Neuronal stem cell (in vitro differentiated cells): ENCODE data around the gene ELK4.

ENCODE experiments used
- DNase-seq: peaks from one replicate; pipeline ENCODE4 v3.0.0-alpha.2; 2013; ENCODE audit warnings: low spot score
- H2AFZ ChIP-seq: one replicate; pipeline ENCODE4 v1.6.1; 2013; ENCODE audit warnings: mild to moderate bottlenecking, low read length, inconsistent platforms
- H2AK5ac ChIP-seq: 2 replicates; pipeline ENCODE4 v1.6.1; 2013; ENCODE audit warnings: low read depth, mild to moderate bottlenecking, inconsistent platforms, low read length, moderate library complexity, mixed read lengths
- H2BK120ac ChIP-seq: 2 replicates; pipeline ENCODE4 v1.6.1; 2013; ENCODE audit warnings: low read depth, mild to moderate bottlenecking, inconsistent platforms, low read length, moderate library complexity, mixed read lengths
- H2BK12ac ChIP-seq: one replicate; pipeline ENCODE4 v1.6.1; 2013; ENCODE audit warnings: low read length, inconsistent platforms
- H2BK15ac ChIP-seq: 2 replicates; pipeline ENCODE4 v1.6.1; 2013; ENCODE audit warnings: mild to moderate bottlenecking, low read length, inconsistent platforms, mixed read lengths
- H2BK5ac ChIP-seq: one replicate; pipeline ENCODE4 v1.6.1; 2013; ENCODE audit warnings: inconsistent platforms, mild to moderate bottlenecking, low read length, moderate library complexity
- H3K14ac ChIP-seq: one replicate; pipeline ENCODE4 v1.6.1; 2013; ENCODE audit warnings: low read length, inconsistent platforms
- H3K18ac ChIP-seq: 2 replicates; pipeline ENCODE4 v1.6.1; 2013; ENCODE audit warnings: low read length, inconsistent platforms
- H3K23ac ChIP-seq: 2 replicates; pipeline ENCODE4 v1.6.1; 2013; ENCODE audit warnings: low read depth, mild to moderate bottlenecking, mixed read lengths, low read length, inconsistent platforms; ENCODE audit not compliant: poor library complexity
- H3K27ac ChIP-seq: replicated peaks from 3 replicates; pipeline ENCODE4 v1.5.1; 2013; ENCODE audit warnings: low read length, inconsistent platforms
- H3K27me3 ChIP-seq, 3 experiments: 2 replicates each; pipeline ENCODE4 v1.6.1; 2013; ENCODE audit warnings: low read length in 3 of 3, mild to moderate bottlenecking in 2 of 3, inconsistent platforms in 1 of 3, low read depth in 1 of 3, mixed read lengths in 1 of 3, moderate library complexity in 1 of 3; ENCODE audit not compliant: control insufficient read depth in 3 of 3, insufficient read depth in 3 of 3
- H3K36me3 ChIP-seq, 2 donors: replicated peaks in 1 of 2; 2 replicates each; pipeline ENCODE4 v1.6.1; 2013; ENCODE audit warnings: low read length in 2 of 2; ENCODE audit not compliant: control insufficient read depth in 2 of 2, insufficient read depth in 2 of 2
- H3K4ac ChIP-seq: 2 replicates; pipeline ENCODE4 v1.6.1; 2013; ENCODE audit warnings: inconsistent platforms, mild to moderate bottlenecking, low read length, moderate library complexity
- H3K4me1 ChIP-seq, 2 donors: 1 replicate in 1 of 2; 2 replicates in 1 of 2; pipeline ENCODE4 v1.6.1; 2013; ENCODE audit warnings: low read length in 2 of 2, low read depth in 1 of 2; ENCODE audit not compliant: control insufficient read depth in 2 of 2, insufficient read depth in 1 of 2
- H3K4me2 ChIP-seq: one replicate; pipeline ENCODE4 v1.6.1; 2013; ENCODE audit warnings: mild to moderate bottlenecking, low read length, inconsistent platforms; ENCODE audit not compliant: insufficient read depth, poor library complexity, severe bottlenecking
- H3K4me3 ChIP-seq, 2 donors: 2 replicates each; pipeline ENCODE4 v1.5.1; 2013; ENCODE audit warnings: low read length in 2 of 2, mild to moderate bottlenecking in 2 of 2, inconsistent platforms in 1 of 2, moderate library complexity in 1 of 2
- H3K79me1 ChIP-seq: one replicate; pipeline ENCODE4 v1.6.1; 2013; ENCODE audit warnings: low read depth, mild to moderate bottlenecking, inconsistent platforms, low read length, moderate library complexity
- H3K9ac ChIP-seq: one replicate; pipeline ENCODE4 v1.6.1; 2013; ENCODE audit warnings: mild to moderate bottlenecking, low read depth, low read length, inconsistent platforms; ENCODE audit not compliant: poor library complexity
- H3K9me3 ChIP-seq, 2 donors: replicated peaks in 1 of 2; 2 replicates each; pipeline versions ENCODE3 to v1.6.1; 2013; ENCODE audit warnings: low read length in 2 of 2, mild to moderate bottlenecking in 2 of 2, inconsistent platforms in 1 of 2, low read depth in 1 of 2, mixed read lengths in 1 of 2, moderate library complexity in 1 of 2; ENCODE audit not compliant: control insufficient read depth in 2 of 2, insufficient read depth in 1 of 2
- H4K8ac ChIP-seq: one replicate; pipeline ENCODE4 v1.6.1; 2013; ENCODE audit warnings: low read depth, mild to moderate bottlenecking, inconsistent platforms, low read length, moderate library complexity
- H4K91ac ChIP-seq: one replicate; pipeline ENCODE4 v1.6.1; 2013; ENCODE audit warnings: low read length, low read depth, mild to moderate bottlenecking, inconsistent platforms; ENCODE audit not compliant: poor library complexity
- WGBS, 2 donors: extraction: QIAGEN DNeasy Blood & Tissue Kit; methylation state at CpG; one replicate each; pipeline ENCODE4 v1.1.7; 2013; ENCODE audit warnings: missing lambda C conversion rate in 2 of 2, mixed read lengths in 1 of 2; ENCODE audit not compliant: insufficient read length in 2 of 2, insufficient replicate concordance in 1 of 2; ENCODE audit errors: extremely low coverage in 2 of 2; 5-methylcytosine and 5-hydroxymethylcytosine counted together

ELK4 gene

GRCh38 chr1:205660361-205660760 lies 28.6 kb upstream of the ELK4 start:
- peak overlapping the region; percentile 2 for H3K23ac ChIP-seq
- no peak overlapping the region for H2AFZ ChIP-seq
- peak overlapping the region; percentile 6 for H3K9ac ChIP-seq
- no peak overlapping the region for H2BK120ac ChIP-seq
- H3K79me1 ChIP-seq, result no peaks in the 10 kb centered on the region
- no peak overlapping the region for H4K91ac ChIP-seq
- no peak overlapping the region for H2BK12ac ChIP-seq
- no peak overlapping the region for H3K27ac ChIP-seq
- DNase-seq, result no peak
- H4K8ac ChIP-seq, result peak overlapping the region; percentile 56
- no peak overlapping the region for H3K4me3 ChIP-seq
- peak overlapping the region; percentile 53 for H2AK5ac ChIP-seq
- peak overlapping the region; percentile 47 for H3K14ac ChIP-seq
- peak overlapping the region; percentile 55 for H2BK5ac ChIP-seq
- H3K4me1 ChIP-seq, result peaks cover 9 to 12% of the 10 kb centered on the region in 2 donors
- H3K18ac ChIP-seq, result no peak overlapping the region
- no peaks in the 10 kb centered on the region for H3K36me3 ChIP-seq
- H3K4me2 ChIP-seq, result no peak overlapping the region
- H3K4ac ChIP-seq, result no peak overlapping the region
- no peak overlapping the region for H2BK15ac ChIP-seq
- H3K9me3 ChIP-seq, result no peaks in the 10 kb centered on the region
- WGBS, 2 donors, result no CpG with 5 or more reads among the region's 8 CpGs
- H3K27me3 ChIP-seq, result peaks cover 0 to 1% (median 0%) of the 10 kb centered on the region in 3 experiments

DNA sequence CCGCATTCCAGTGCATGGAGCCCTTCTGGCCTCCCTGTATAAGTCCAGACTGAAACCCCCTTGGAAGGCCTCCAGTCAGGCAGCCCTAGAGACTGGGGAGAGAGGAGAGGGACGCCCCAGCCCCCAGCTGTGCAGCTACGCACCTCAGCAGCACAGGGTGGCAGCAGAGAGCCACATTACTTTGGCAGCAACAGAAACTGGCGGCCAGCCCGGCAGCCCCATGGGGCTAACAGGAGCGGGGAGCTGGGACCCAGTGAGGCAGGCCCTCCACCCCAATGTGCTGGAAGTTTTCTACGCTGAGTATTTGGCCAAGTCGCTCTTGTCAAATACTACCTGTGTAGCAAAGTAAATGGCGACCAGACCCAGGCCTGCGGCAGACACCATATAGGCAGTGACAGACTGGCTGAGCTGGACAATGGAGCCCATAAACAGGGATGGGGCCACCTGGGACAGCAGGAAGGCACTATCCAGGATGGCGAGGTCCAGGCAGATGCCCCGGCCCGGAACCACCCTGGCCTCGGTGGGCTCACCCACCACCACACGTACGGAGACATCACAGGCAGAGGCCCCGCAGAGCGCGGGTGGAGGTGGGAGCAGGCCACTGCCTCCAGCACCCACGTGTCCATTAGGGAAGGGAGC lies 27.3 kb upstream of the ELK4 start:
- H3K4me1 ChIP-seq, result peaks cover 9 to 11% of the 10 kb centered on the region in 2 donors
- peak overlapping the region; percentile 5 for H2BK15ac ChIP-seq
- H3K9me3 ChIP-seq, result no peaks in the 10 kb centered on the region
- peak overlapping the region; percentile 44 for H3K18ac ChIP-seq
- H2BK120ac ChIP-seq, result no peak overlapping the region
- H3K4me3 ChIP-seq, result peak overlapping the region in 1 of 2 donors; percentile 54
- peak overlapping the region; percentile 92 for H4K91ac ChIP-seq
- no peaks in the 10 kb centered on the region for H3K36me3 ChIP-seq
- H3K27ac ChIP-seq, result no peak overlapping the region
- H3K14ac ChIP-seq, result no peak overlapping the region
- peaks cover 0 to 1% (median 0%) of the 10 kb centered on the region in 3 experiments for H3K27me3 ChIP-seq
- DNase-seq, result peak; percentile 53
- no peak overlapping the region for H4K8ac ChIP-seq
- H2BK5ac ChIP-seq, result no peak overlapping the region
- peak overlapping the region; percentile 57 for H2AK5ac ChIP-seq
- WGBS, 2 donors, result no CpG with 5 or more reads among the region's 20 CpGs
- peak overlapping the region; percentile 59 for H2BK12ac ChIP-seq
- no peak overlapping the region for H3K4me2 ChIP-seq
- H3K9ac ChIP-seq, result no peak overlapping the region
- H3K23ac ChIP-seq, result peak overlapping the region; percentile 69
- no peak overlapping the region for H3K4ac ChIP-seq
- H2AFZ ChIP-seq, result peak overlapping the region; percentile 27
- H3K79me1 ChIP-seq, result no peaks in the 10 kb centered on the region

- Histone ChIP-seq H3K4ac (no peak overlapping the region), H3K18ac (no peak overlapping the region), H3K27me3 (no peaks in the 10 kb centered on the region), H3K9ac (no peak overlapping the region), H3K9me3 (no peaks in the 10 kb centered on the region), H3K23ac (no peak overlapping the region), H3K4me2 (no peak overlapping the region), H2AK5ac (no peak overlapping the region), H3K79me1 (no peaks in the 10 kb centered on the region), H3K14ac (no peak overlapping the region), H2BK120ac (no peak overlapping the region), H2AFZ (no peak overlapping the region), H4K91ac (no peak overlapping the region), H2BK12ac (no peak overlapping the region), H3K36me3 (no peaks in the 10 kb centered on the region), H2BK15ac (no peak overlapping the region), H2BK5ac (no peak overlapping the region), H3K27ac (no peak overlapping the region), H4K8ac (no peak overlapping the region), H3K4me1 (peaks cover 0 to 2% of the 10 kb centered on the region in 2 donors), H3K4me3 (no peak overlapping the region)
- WGBS, 2 donors, result no CpG with 5 or more reads among the region's 2 CpGs
- no peak for DNase-seq
Measured at GRCh38 chr1:205656236-205656635, 24.4 kb upstream of the ELK4 start.

- DNase-seq, result no peak
- Histone ChIP-seq H4K8ac (no peak overlapping the region), H2BK5ac (no peak overlapping the region), H2BK15ac (no peak overlapping the region), H3K9me3 (no peaks in the 10 kb centered on the region), H2AFZ (no peak overlapping the region), H2BK12ac (no peak overlapping the region), H3K23ac (no peak overlapping the region), H3K36me3 (no peaks in the 10 kb centered on the region), H3K18ac (no peak overlapping the region), H4K91ac (no peak overlapping the region), H3K4ac (no peak overlapping the region), H2AK5ac (no peak overlapping the region), H3K9ac (no peak overlapping the region), H3K14ac (no peak overlapping the region), H2BK120ac (no peak overlapping the region), H3K4me1 (peaks cover 0 to 7% of the 10 kb centered on the region in 2 donors), H3K79me1 (no peaks in the 10 kb centered on the region), H3K4me2 (no peak overlapping the region), H3K27ac (no peak overlapping the region), H3K27me3 (no peaks in the 10 kb centered on the region), H3K4me3 (no peak overlapping the region)
- no CpG with 5 or more reads among the region's 11 CpGs for WGBS, 2 donors
Measured at GRCh38 chr1:205652984-205653383, 21.2 kb upstream of the ELK4 start.
